GM23338 (cell line): ENCODE data around the gene SAT1.

Source experiments
- CREB1 ChIP-seq: fragments of 250-450 bp; sonication (Bioruptor Pico); IDR thresholded peaks from 2 replicates; pipeline ENCODE4 v1.5.0; 2020; ENCODE audit warnings: low read depth, mild to moderate bottlenecking, moderate library complexity
- EZH2 ChIP-seq: fragments of 200-600 bp; sonication (generic); IDR thresholded peaks from one replicate; pipeline ENCODE4 v1.8.0; 2017; ENCODE audit warnings: antibody characterized with exemption, mild to moderate bottlenecking, low read depth; ENCODE audit not compliant: unreplicated experiment
- EZH2phosphoT487 ChIP-seq: fragments of 200-600 bp; sonication (generic); IDR thresholded peaks from one replicate; pipeline ENCODE4 v1.8.1; 2018; ENCODE audit warnings: antibody characterized with exemption; ENCODE audit not compliant: unreplicated experiment
- JUNB ChIP-seq: IDR thresholded peaks from one replicate; pipeline ENCODE4 v1.6.1; 2016; ENCODE audit warnings: antibody characterized with exemption; ENCODE audit not compliant: unreplicated experiment
- NANOG ChIP-seq: IDR thresholded peaks from 2 replicates; pipeline ENCODE4 v1.6.1; 2016; ENCODE audit warnings: antibody characterized with exemption, borderline replicate concordance
- POLR2AphosphoS5 ChIP-seq: IDR thresholded peaks from 2 replicates; pipeline ENCODE4 v1.6.1; 2016; ENCODE audit warnings: antibody characterized with exemption, low read depth
- ZNF114 ChIP-seq: fragments of 250-450 bp; sonication (Bioruptor Pico); IDR thresholded peaks from 2 replicates; pipeline ENCODE4 v1.5.0; 2020; ENCODE audit warnings: mild to moderate bottlenecking, moderate library complexity
- ZNF331 ChIP-seq: fragments of 250-450 bp; sonication (Bioruptor Pico); IDR thresholded peaks from 2 replicates; pipeline ENCODE4 v1.5.0; 2020; ENCODE audit warnings: low read depth, mild to moderate bottlenecking, moderate library complexity
- TF ChIP-seq, protein P1 (sequence below), 2 experiments: fragments of 200-600 bp in 1 of 2; sonication (generic) in 1 of 2; conservative IDR thresholded peaks; 2 replicates each; pipeline versions ENCODE4 v1.5.1 to v1.6.1; 2016 to 2017; ENCODE audit warnings: antibody characterized with exemption in 2 of 2, low read depth in 2 of 2, mild to moderate bottlenecking in 2 of 2, moderate library complexity in 1 of 2
- TF ChIP-seq, protein P2 (sequence below): IDR thresholded peaks from one replicate; pipeline ENCODE4 v1.6.1; 2018; ENCODE audit warnings: antibody characterized with exemption; ENCODE audit not compliant: unreplicated experiment

DNA sequence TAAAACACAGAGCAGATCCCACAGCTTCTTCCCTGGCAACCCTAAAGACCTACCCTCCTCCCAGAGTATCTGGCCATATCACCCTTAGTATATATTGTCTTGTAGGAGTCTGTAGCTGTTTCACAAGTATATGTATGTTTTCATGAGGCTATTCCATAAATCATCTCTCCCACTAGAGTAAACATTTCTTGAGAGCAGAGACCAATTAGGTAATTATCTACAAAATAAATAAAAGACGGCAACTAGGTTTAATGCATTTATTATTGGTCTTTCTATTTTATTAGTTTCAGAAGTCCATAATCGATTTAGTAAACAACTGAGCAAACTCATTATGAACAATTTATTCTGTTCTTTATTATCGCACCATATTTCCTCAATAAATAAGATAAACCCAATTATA lies 46.9 kb upstream of the SAT1 start:
- TF ChIP-seq, protein P1, sequence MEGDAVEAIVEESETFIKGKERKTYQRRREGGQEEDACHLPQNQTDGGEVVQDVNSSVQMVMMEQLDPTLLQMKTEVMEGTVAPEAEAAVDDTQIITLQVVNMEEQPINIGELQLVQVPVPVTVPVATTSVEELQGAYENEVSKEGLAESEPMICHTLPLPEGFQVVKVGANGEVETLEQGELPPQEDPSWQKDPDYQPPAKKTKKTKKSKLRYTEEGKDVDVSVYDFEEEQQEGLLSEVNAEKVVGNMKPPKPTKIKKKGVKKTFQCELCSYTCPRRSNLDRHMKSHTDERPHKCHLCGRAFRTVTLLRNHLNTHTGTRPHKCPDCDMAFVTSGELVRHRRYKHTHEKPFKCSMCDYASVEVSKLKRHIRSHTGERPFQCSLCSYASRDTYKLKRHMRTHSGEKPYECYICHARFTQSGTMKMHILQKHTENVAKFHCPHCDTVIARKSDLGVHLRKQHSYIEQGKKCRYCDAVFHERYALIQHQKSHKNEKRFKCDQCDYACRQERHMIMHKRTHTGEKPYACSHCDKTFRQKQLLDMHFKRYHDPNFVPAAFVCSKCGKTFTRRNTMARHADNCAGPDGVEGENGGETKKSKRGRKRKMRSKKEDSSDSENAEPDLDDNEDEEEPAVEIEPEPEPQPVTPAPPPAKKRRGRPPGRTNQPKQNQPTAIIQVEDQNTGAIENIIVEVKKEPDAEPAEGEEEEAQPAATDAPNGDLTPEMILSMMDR (conservative IDR thresholded peaks at IDR 0.05; ENCODE audit: low read depth in 2 of 2): no peak
- TF ChIP-seq POLR2AphosphoS5 (no peak), EZH2 (no peak), CREB1 (CRISPR knock-in tag) (no peak), JUNB (no peak), ZNF114 (CRISPR knock-in tag) (no peak), ZNF331 (CRISPR knock-in tag) (no peak), EZH2phosphoT487 (no peak), NANOG (no peak)
- TF ChIP-seq, protein P2, sequence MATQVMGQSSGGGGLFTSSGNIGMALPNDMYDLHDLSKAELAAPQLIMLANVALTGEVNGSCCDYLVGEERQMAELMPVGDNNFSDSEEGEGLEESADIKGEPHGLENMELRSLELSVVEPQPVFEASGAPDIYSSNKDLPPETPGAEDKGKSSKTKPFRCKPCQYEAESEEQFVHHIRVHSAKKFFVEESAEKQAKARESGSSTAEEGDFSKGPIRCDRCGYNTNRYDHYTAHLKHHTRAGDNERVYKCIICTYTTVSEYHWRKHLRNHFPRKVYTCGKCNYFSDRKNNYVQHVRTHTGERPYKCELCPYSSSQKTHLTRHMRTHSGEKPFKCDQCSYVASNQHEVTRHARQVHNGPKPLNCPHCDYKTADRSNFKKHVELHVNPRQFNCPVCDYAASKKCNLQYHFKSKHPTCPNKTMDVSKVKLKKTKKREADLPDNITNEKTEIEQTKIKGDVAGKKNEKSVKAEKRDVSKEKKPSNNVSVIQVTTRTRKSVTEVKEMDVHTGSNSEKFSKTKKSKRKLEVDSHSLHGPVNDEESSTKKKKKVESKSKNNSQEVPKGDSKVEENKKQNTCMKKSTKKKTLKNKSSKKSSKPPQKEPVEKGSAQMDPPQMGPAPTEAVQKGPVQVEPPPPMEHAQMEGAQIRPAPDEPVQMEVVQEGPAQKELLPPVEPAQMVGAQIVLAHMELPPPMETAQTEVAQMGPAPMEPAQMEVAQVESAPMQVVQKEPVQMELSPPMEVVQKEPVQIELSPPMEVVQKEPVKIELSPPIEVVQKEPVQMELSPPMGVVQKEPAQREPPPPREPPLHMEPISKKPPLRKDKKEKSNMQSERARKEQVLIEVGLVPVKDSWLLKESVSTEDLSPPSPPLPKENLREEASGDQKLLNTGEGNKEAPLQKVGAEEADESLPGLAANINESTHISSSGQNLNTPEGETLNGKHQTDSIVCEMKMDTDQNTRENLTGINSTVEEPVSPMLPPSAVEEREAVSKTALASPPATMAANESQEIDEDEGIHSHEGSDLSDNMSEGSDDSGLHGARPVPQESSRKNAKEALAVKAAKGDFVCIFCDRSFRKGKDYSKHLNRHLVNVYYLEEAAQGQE: no peak
